PC-3 (cell line): Measurements from ENCODE around the gene MARF1.
"Not testable (repeated sequence)": the region's sequence is repeated elsewhere in the genome, so short reads cannot be mapped to it uniquely, and the experiment has no call there.

Experiments used
- CTCF ChIP-seq: fragments of 300-600 bp; sonication (generic); conservative IDR thresholded peaks from 2 replicates; pipeline ENCODE4 v1.5.1; 2017; ENCODE audit warnings: antibody characterized with exemption, low read depth, mild to moderate bottlenecking, low read length
- EZH2 ChIP-seq: fragments of 300-600 bp; sonication (generic); IDR thresholded peaks from one replicate; pipeline ENCODE4 v1.6.1; 2017; ENCODE audit warnings: antibody characterized with exemption, mild to moderate bottlenecking, low read length; ENCODE audit not compliant: unreplicated experiment
- EZH2phosphoT487 ChIP-seq: fragments of 300-600 bp; sonication (generic); IDR thresholded peaks from 2 replicates; pipeline ENCODE4 v1.6.1; 2018; ENCODE audit warnings: mild to moderate bottlenecking, antibody characterized with exemption, low read length, borderline replicate concordance

GRCh38 chr16:15692508-15692907 lies 49.6 kb upstream of the MARF1 start:
- not testable (repeated sequence) for TF ChIP-seq CTCF, EZH2, EZH2phosphoT487
